SH-SY5Y (cell line): Measurements from ENCODE around the gene OTOA.

Experiments
- GATA2 ChIP-seq: IDR thresholded peaks from 2 replicates; pipeline ENCODE4 v1.6.1; 2011; ENCODE audit warnings: mild to moderate bottlenecking, low read depth, low read length
- GATA3 ChIP-seq: IDR thresholded peaks from 2 replicates; pipeline ENCODE4 v1.6.1; 2011; ENCODE audit warnings: low read depth, mild to moderate bottlenecking, low read length, moderate library complexity

- TF ChIP-seq GATA3 (no peak), GATA2 (no peak)
Measured at GRCh38 chr16:21659124-21659523, 4.6 kb upstream of the OTOA start.
